GM23338 (cell line): ENCODE measurements around the gene EYS. TPM values are rescaled to one million over a fixed set of nuclear protein-coding genes. Genes with fewer than 3 reads are reported as not detected.

Experiments
- ATAC-seq: fragments of 200-7000 bp; cut with Tn5 transposase; 3 replicates; pipeline ENCODE4 v1.9.1; 2020
- DNase-seq: peaks from one replicate; pipeline ENCODE4 v3.0.0-alpha.2; 2015; ENCODE audit warnings: low spot score
- H2AFZ ChIP-seq: fragments of 200-600 bp; sonication (generic); 2 replicates; pipeline ENCODE4 v1.8.0; 2016; ENCODE audit warnings: antibody characterized with exemption, mild to moderate bottlenecking, moderate library complexity
- H3F3A ChIP-seq: fragments of 200-600 bp; sonication (generic); replicated peaks from 2 replicates; pipeline ENCODE4 v1.8.0; 2017; ENCODE audit warnings: antibody characterized with exemption, mixed run types, low read depth
- H3K27ac ChIP-seq: fragments of 200-600 bp; sonication (generic); 2 replicates; pipeline ENCODE4 v1.6.1; 2016; ENCODE audit warnings: low read depth
- H3K27me3 ChIP-seq: fragments of 200-600 bp; sonication (generic); 2 replicates; pipeline ENCODE4 v1.8.0; 2016; ENCODE audit warnings: mild to moderate bottlenecking, mixed run types, moderate library complexity; ENCODE audit not compliant: insufficient read depth
- H3K36me3 ChIP-seq: fragments of 200-600 bp; sonication (generic); 2 replicates; pipeline ENCODE4 v1.8.0; 2016; ENCODE audit warnings: mild to moderate bottlenecking; ENCODE audit not compliant: insufficient read depth
- H3K4me1 ChIP-seq: fragments of 200-600 bp; sonication (generic); 2 replicates; pipeline ENCODE4 v1.8.0; 2016; ENCODE audit warnings: mild to moderate bottlenecking, moderate library complexity; ENCODE audit not compliant: insufficient read depth
- H3K4me2 ChIP-seq: fragments of 200-600 bp; sonication (generic); 2 replicates; pipeline ENCODE4 v1.7.1; 2017; ENCODE audit warnings: mixed run types
- H3K4me3 ChIP-seq: fragments of 200-600 bp; sonication (generic); 2 replicates; pipeline ENCODE4 v1.6.1; 2016; ENCODE audit warnings: mixed run types
- H3K79me2 ChIP-seq: fragments of 200-600 bp; sonication (generic); replicated peaks from 2 replicates; pipeline ENCODE4 v1.8.0; 2017; ENCODE audit warnings: mild to moderate bottlenecking; ENCODE audit not compliant: insufficient read depth
- H3K9me2 ChIP-seq: fragments of 200-600 bp; sonication (generic); 2 replicates; pipeline ENCODE4 v1.8.0; 2017; ENCODE audit not compliant: insufficient read depth
- H4K20me1 ChIP-seq: fragments of 200-600 bp; sonication (generic); replicated peaks from 2 replicates; pipeline ENCODE4 v1.8.0; 2017; ENCODE audit warnings: mild to moderate bottlenecking; ENCODE audit not compliant: insufficient read depth
- H3K27ac Mint-ChIP-seq: 2 replicates; pipeline ENCODE4 v1.8.0; 2020; ENCODE audit warnings: inconsistent platforms, mild to moderate bottlenecking, moderate library complexity, mixed read lengths
- H3K27me3 Mint-ChIP-seq: 3 replicates; pipeline ENCODE4 v1.8.0; 2022; ENCODE audit warnings: low read depth, mild to moderate bottlenecking, moderate library complexity, mixed read lengths, inconsistent platforms; ENCODE audit not compliant: insufficient read depth, poor library complexity
- H3K36me3 Mint-ChIP-seq: 3 replicates; pipeline ENCODE4 v1.8.0; 2021; ENCODE audit warnings: low read depth, mild to moderate bottlenecking, inconsistent platforms, moderate library complexity, mixed read lengths
- H3K4me1 Mint-ChIP-seq: 3 replicates; pipeline ENCODE4 v1.8.0; 2020; ENCODE audit warnings: mild to moderate bottlenecking, inconsistent platforms, mixed read lengths
- H3K4me3 Mint-ChIP-seq: 3 replicates; pipeline ENCODE4 v1.8.0; 2021; ENCODE audit warnings: moderate library complexity, mild to moderate bottlenecking, inconsistent platforms, mixed read lengths
- H3K9me3 Mint-ChIP-seq: 3 replicates; pipeline ENCODE4 v1.8.0; 2020; ENCODE audit warnings: moderate library complexity, mild to moderate bottlenecking, inconsistent platforms, mixed read lengths
- STAT1 ChIP-seq: IDR thresholded peaks from one replicate; pipeline ENCODE4 v1.6.1; 2016; ENCODE audit warnings: antibody characterized with exemption; ENCODE audit not compliant: unreplicated experiment
- ZNF114 ChIP-seq: fragments of 250-450 bp; sonication (Bioruptor Pico); IDR thresholded peaks from 2 replicates; pipeline ENCODE4 v1.5.0; 2020; ENCODE audit warnings: mild to moderate bottlenecking, moderate library complexity
- polyA plus RNA-seq: library from polyadenylated mRNA; unstranded; fragments of >200 nt; fragmentation: Nextera tagmentation; extraction: Ambion mirVana; gene quantifications from 2 replicates; pipeline ENCODE4 v1.2.1, GENCODE V29; 2016
- total RNA-seq: library from RNA; depleted of rRNA; stranded (reverse); fragments of >200 nt; shearing (Covaris generic); gene quantifications from 2 replicates; pipeline ENCODE4 v1.2.3, GENCODE V29; 2014
- TF ChIP-seq, protein P1 (sequence below): IDR thresholded peaks from one replicate; pipeline ENCODE4 v1.6.1; 2018; ENCODE audit warnings: antibody characterized with exemption; ENCODE audit not compliant: unreplicated experiment
- TF ChIP-seq, protein P2 (sequence below): fragments of 250-450 bp; sonication (Bioruptor Pico); IDR thresholded peaks from 2 replicates; pipeline ENCODE4 v1.5.0; 2020; ENCODE audit warnings: mild to moderate bottlenecking, moderate library complexity
- TF ChIP-seq, protein P3 (sequence below): IDR thresholded peaks from 2 replicates; pipeline ENCODE4 v1.6.1; 2016; ENCODE audit warnings: antibody characterized with exemption

EYS gene
- total and polyA plus RNA-seq, 2 experiments from 2014 or later = 0.38 to 0.52 TPM

DNA sequence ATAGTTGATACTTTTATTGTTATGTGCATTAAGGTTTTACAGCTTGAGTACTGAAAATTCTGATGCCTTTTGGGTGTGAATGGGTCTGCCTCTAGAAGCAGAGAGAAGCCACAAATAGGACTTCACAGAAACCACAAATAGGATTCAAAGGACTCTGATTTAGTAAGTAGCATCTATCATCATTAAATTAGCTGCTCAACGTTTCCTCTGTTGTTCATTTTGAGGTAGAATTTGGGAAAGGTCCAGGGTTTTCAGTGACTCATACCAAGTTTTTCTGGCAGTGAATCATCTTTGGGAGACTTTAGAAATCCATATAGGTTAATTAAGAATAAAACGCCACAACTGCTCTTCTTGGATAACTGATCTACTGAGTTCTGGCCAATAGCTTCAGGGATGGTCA is 1966.3 kb downstream of the EYS start:
- Histone ChIP-seq H3K27ac (no peak overlapping the region), H3K27me3 (no peaks in the 10 kb centered on the region), H3K4me3 (no peak overlapping the region), H3K4me2 (no peak overlapping the region), H3K9me2 (no peaks in the 10 kb centered on the region; the same call in 1 of the 2 replicates), H3F3A (no peaks in the 10 kb centered on the region), H3K79me2 (no peaks in the 10 kb centered on the region), H2AFZ (no peak overlapping the region), H4K20me1 (no peaks in the 10 kb centered on the region), H3K4me1 (no peaks in the 10 kb centered on the region), H3K36me3 (no peaks in the 10 kb centered on the region)
- DNase-seq = no peak
- Mint-ChIP-seq H3K9me3 (peaks cover 6% of the 10 kb centered on the region; the same call in 2 of the 3 replicates), H3K36me3 (no peaks in the 10 kb centered on the region; the same call in 1 of the 3 replicates), H3K4me1 (no peaks in the 10 kb centered on the region), H3K4me3 (no peak overlapping the region), H3K27ac (no peak overlapping the region), H3K27me3 (peaks cover 3% of the 10 kb centered on the region)
- TF ChIP-seq, protein P1, sequence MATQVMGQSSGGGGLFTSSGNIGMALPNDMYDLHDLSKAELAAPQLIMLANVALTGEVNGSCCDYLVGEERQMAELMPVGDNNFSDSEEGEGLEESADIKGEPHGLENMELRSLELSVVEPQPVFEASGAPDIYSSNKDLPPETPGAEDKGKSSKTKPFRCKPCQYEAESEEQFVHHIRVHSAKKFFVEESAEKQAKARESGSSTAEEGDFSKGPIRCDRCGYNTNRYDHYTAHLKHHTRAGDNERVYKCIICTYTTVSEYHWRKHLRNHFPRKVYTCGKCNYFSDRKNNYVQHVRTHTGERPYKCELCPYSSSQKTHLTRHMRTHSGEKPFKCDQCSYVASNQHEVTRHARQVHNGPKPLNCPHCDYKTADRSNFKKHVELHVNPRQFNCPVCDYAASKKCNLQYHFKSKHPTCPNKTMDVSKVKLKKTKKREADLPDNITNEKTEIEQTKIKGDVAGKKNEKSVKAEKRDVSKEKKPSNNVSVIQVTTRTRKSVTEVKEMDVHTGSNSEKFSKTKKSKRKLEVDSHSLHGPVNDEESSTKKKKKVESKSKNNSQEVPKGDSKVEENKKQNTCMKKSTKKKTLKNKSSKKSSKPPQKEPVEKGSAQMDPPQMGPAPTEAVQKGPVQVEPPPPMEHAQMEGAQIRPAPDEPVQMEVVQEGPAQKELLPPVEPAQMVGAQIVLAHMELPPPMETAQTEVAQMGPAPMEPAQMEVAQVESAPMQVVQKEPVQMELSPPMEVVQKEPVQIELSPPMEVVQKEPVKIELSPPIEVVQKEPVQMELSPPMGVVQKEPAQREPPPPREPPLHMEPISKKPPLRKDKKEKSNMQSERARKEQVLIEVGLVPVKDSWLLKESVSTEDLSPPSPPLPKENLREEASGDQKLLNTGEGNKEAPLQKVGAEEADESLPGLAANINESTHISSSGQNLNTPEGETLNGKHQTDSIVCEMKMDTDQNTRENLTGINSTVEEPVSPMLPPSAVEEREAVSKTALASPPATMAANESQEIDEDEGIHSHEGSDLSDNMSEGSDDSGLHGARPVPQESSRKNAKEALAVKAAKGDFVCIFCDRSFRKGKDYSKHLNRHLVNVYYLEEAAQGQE = no peak
- TF ChIP-seq STAT1 = no peak
- TF ChIP-seq ZNF114 (CRISPR knock-in tag) = no peak
- TF ChIP-seq, protein P2, sequence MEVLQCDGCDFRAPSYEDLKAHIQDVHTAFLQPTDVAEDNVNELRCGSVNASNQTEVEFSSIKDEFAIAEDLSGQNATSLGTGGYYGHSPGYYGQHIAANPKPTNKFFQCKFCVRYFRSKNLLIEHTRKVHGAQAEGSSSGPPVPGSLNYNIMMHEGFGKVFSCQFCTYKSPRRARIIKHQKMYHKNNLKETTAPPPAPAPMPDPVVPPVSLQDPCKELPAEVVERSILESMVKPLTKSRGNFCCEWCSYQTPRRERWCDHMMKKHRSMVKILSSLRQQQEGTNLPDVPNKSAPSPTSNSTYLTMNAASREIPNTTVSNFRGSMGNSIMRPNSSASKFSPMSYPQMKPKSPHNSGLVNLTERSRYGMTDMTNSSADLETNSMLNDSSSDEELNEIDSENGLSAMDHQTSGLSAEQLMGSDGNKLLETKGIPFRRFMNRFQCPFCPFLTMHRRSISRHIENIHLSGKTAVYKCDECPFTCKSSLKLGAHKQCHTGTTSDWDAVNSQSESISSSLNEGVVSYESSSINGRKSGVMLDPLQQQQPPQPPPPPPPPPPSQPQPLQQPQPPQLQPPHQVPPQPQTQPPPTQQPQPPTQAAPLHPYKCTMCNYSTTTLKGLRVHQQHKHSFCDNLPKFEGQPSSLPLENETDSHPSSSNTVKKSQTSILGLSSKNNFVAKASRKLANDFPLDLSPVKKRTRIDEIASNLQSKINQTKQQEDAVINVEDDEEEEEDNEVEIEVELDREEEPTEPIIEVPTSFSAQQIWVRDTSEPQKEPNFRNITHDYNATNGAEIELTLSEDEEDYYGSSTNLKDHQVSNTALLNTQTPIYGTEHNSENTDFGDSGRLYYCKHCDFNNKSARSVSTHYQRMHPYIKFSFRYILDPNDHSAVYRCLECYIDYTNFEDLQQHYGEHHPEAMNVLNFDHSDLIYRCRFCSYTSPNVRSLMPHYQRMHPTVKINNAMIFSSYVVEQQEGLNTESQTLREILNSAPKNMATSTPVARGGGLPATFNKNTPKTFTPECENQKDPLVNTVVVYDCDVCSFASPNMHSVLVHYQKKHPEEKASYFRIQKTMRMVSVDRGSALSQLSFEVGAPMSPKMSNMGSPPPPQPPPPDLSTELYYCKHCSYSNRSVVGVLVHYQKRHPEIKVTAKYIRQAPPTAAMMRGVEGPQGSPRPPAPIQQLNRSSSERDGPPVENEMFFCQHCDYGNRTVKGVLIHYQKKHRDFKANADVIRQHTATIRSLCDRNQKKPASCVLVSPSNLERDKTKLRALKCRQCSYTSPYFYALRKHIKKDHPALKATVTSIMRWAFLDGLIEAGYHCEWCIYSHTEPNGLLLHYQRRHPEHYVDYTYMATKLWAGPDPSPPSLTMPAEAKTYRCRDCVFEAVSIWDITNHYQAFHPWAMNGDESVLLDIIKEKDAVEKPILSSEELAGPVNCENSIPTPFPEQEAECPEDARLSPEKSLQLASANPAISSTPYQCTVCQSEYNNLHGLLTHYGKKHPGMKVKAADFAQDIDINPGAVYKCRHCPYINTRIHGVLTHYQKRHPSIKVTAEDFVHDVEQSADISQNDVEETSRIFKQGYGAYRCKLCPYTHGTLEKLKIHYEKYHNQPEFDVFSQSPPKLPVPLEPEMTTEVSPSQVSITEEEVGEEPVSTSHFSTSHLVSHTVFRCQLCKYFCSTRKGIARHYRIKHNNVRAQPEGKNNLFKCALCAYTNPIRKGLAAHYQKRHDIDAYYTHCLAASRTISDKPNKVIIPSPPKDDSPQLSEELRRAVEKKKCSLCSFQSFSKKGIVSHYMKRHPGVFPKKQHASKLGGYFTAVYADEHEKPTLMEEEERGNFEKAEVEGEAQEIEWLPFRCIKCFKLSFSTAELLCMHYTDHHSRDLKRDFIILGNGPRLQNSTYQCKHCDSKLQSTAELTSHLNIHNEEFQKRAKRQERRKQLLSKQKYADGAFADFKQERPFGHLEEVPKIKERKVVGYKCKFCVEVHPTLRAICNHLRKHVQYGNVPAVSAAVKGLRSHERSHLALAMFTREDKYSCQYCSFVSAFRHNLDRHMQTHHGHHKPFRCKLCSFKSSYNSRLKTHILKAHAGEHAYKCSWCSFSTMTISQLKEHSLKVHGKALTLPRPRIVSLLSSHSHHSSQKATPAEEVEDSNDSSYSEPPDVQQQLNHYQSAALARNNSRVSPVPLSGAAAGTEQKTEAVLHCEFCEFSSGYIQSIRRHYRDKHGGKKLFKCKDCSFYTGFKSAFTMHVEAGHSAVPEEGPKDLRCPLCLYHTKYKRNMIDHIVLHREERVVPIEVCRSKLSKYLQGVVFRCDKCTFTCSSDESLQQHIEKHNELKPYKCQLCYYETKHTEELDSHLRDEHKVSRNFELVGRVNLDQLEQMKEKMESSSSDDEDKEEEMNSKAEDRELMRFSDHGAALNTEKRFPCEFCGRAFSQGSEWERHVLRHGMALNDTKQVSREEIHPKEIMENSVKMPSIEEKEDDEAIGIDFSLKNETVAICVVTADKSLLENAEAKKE = no peak
- TF ChIP-seq, protein P3, sequence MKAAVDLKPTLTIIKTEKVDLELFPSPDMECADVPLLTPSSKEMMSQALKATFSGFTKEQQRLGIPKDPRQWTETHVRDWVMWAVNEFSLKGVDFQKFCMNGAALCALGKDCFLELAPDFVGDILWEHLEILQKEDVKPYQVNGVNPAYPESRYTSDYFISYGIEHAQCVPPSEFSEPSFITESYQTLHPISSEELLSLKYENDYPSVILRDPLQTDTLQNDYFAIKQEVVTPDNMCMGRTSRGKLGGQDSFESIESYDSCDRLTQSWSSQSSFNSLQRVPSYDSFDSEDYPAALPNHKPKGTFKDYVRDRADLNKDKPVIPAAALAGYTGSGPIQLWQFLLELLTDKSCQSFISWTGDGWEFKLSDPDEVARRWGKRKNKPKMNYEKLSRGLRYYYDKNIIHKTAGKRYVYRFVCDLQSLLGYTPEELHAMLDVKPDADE = no peak
- no peak for ATAC-seq
